Astrocyte (in vitro differentiated cells and primary cell): ENCODE data around the gene IRF9.

ENCODE experiments used
- CTCF ChIP-seq: IDR thresholded peaks from 2 replicates; pipeline ENCODE4 v1.5.1; 2011; ENCODE audit warnings: low read depth, mild to moderate bottlenecking, inconsistent platforms, low read length, moderate library complexity; ENCODE audit not compliant: insufficient read depth
- EZH2 ChIP-seq: IDR thresholded peaks from 2 replicates; pipeline ENCODE4 v1.6.1; 2012; ENCODE audit warnings: mild to moderate bottlenecking, low read length, inconsistent platforms; ENCODE audit not compliant: insufficient read depth

DNA sequence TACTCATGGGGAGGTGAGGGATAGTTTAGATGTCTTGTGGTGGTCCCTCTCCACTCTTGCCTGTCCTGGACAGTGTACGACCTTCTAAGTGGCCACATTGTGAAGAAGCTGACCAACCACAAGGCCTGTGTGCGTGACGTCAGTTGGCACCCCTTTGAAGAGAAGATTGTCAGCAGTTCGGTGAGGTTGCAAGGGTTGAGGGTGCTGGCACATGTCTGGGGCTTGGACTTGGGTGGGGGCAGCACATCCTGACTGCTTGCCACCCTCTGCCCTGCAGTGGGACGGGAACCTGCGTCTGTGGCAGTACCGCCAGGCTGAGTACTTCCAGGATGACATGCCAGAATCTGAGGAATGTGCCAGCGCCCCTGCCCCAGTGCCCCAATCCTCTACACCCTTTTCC, 38.2 kb upstream of the IRF9 start:
- TF ChIP-seq CTCF (no peak), EZH2 (no peak)
